ENCODE measurements around the gene ZNF396. TPM values are rescaled to one million over a fixed set of nuclear protein-coding genes. Genes with fewer than 3 reads are reported as not detected.

ZNF396 gene
- total and polyA plus RNA-seq, 7 donors = 0.30 to 0.79 (median 0.69) TPM

- TF ChIP-seq CTCF (IDR thresholded peaks at IDR 0.05) = no peak
- WGBS, 3 donors = 81 to 83% (median 83%) methylated on average over 2 of the region's 2 CpGs
- ATAC-seq = no peak
Measured at GRCh38 chr18:35383136-35383535, 6.0 kb upstream of the ZNF396 start.

GRCh38 chr18:35379421-35379820, 2.3 kb upstream of the ZNF396 start:
- no peaks in the 10 kb centered on the region for H3K9me3 ChIP-seq
- H3K27ac ChIP-seq = no peak overlapping the region
- no peak for DNase-seq
- TF ChIP-seq CTCF (IDR thresholded peaks at IDR 0.05) = no peak
- intact Hi-C loops (cut with DNase I) = no loop called here
- no peak for ATAC-seq
- H3K4me1 ChIP-seq = peaks cover 4% of the 10 kb centered on the region
- 76 to 84% (median 78%) methylated on average over 2 of the region's 2 CpGs for WGBS, 3 donors
- H3K27me3 ChIP-seq (ENCODE audit: insufficient read depth in 3 of 3, low read length in 2 of 3) = peaks cover 0 to 22% (median 2%) of the 10 kb centered on the region in 3 donors
- H3K36me3 ChIP-seq (ENCODE audit: insufficient read depth in 1 of 2, low read depth in 1 of 2) = no peaks in the 10 kb centered on the region
- H3K4me3 ChIP-seq = no peak overlapping the region

More at GRCh38 chr18:35383136-35383535, 6.0 kb upstream of the ZNF396 start:
- Histone ChIP-seq H3K27me3 (ENCODE audit: insufficient read depth in 3 of 3, low read length in 2 of 3) (peaks cover 0 to 14% (median 2%) of the 10 kb centered on the region in 3 donors), H3K27ac (no peak overlapping the region), H3K36me3 (ENCODE audit: insufficient read depth in 1 of 2, low read depth in 1 of 2) (no peaks in the 10 kb centered on the region), H3K4me1 (no peaks in the 10 kb centered on the region), H3K9me3 (no peaks in the 10 kb centered on the region), H3K4me3 (no peak overlapping the region)
- DNase-seq = no peak
- intact Hi-C loops (cut with DNase I) = loop anchor here in 1 of 2 donors (10.0 kb wide), 1 partner anchor 572 kb away; no protein-coding TSS in a partner anchor

- no peak for DNase-seq
- Histone ChIP-seq H3K36me3 (ENCODE audit: insufficient read depth in 1 of 2, low read depth in 1 of 2) (no peaks in the 10 kb centered on the region), H3K27me3 (ENCODE audit: insufficient read depth in 3 of 3, low read length in 2 of 3) (peaks cover 0 to 20% (median 0%) of the 10 kb centered on the region in 3 donors), H3K27ac (no peak overlapping the region), H3K4me3 (no peak overlapping the region), H3K9me3 (no peaks in the 10 kb centered on the region), H3K4me1 (peaks cover 4% of the 10 kb centered on the region)
- intact Hi-C loops (cut with DNase I) = no loop called here
- ATAC-seq = no peak
- no peak for TF ChIP-seq CTCF (IDR thresholded peaks at IDR 0.05)
- 31 to 41% (median 39%) methylated on average over 4 of the region's 4 CpGs for WGBS, 3 donors
Measured at GRCh38 chr18:35378574-35378896, 1.4 kb upstream of the ZNF396 start.

GRCh38 chr18:35377875-35378573, 887 bp upstream of the ZNF396 start:
- Histone ChIP-seq H3K4me3 (peak overlapping the region; percentile 87), H3K9me3 (no peaks in the 10 kb centered on the region), H3K36me3 (ENCODE audit: insufficient read depth in 1 of 2, low read depth in 1 of 2) (no peaks in the 10 kb centered on the region), H3K4me1 (peaks cover 4% of the 10 kb centered on the region), H3K27me3 (ENCODE audit: insufficient read depth in 3 of 3, low read length in 2 of 3) (peaks cover 0 to 20% (median 0%) of the 10 kb centered on the region in 3 donors), H3K27ac (no peak overlapping the region)
- 73 to 74% (median 73%) methylated on average over 14 of the region's 14 CpGs for WGBS, 3 donors
- no peak for ATAC-seq
- intact Hi-C loops (cut with DNase I) = no loop called here
- DNase-seq = no peak
- TF ChIP-seq CTCF (IDR thresholded peaks at IDR 0.05) = no peak

- peak; percentile 33 to 48 for DNase-seq
- WGBS, 3 donors = 20 to 31% (median 27%) methylated on average over 13 of the region's 13 CpGs
- H3K27ac ChIP-seq = no peak overlapping the region
- no peaks in the 10 kb centered on the region for H3K9me3 ChIP-seq
- peaks cover 0 to 20% (median 0%) of the 10 kb centered on the region in 3 donors for H3K27me3 ChIP-seq (ENCODE audit: insufficient read depth in 3 of 3, low read length in 2 of 3)
- no peaks in the 10 kb centered on the region for H3K36me3 ChIP-seq (ENCODE audit: insufficient read depth in 1 of 2, low read depth in 1 of 2)
- intact Hi-C loops (cut with DNase I) = no loop called here
- peaks cover 4% of the 10 kb centered on the region for H3K4me1 ChIP-seq
- no peak for TF ChIP-seq CTCF (IDR thresholded peaks at IDR 0.05)
- ATAC-seq = peak; percentile 23 to 52 (median 33)
- peak overlapping the region; percentile 87 for H3K4me3 ChIP-seq
Measured at GRCh38 chr18:35376393-35376741, 770 bp downstream of the ZNF396 start.
